Measurements from ENCODE around the gene ATP1A3.
A peak's percentile ranks its signal among the peaks of the same experiment; 100 is the strongest.

ATP1A3 gene

GRCh38 chr19:41987141-41987860 is 6.7 kb downstream of the ATP1A3 start:
- DNase-seq (ENCODE audit: low spot score) (no peak), FAIRE-seq (no peak)

- FAIRE-seq (no peak), DNase-seq (ENCODE audit: low spot score) (no peak)
Observed at GRCh38 chr19:41984961-41985360, 9.1 kb downstream of the ATP1A3 start.

GRCh38 chr19:41981724-41982123 is 12.3 kb downstream of the ATP1A3 start:
- no peak for FAIRE-seq
- no peak for DNase-seq (ENCODE audit: low spot score)

GRCh38 chr19:41978470-41978869 is 15.6 kb downstream of the ATP1A3 start:
- FAIRE-seq, result no peak
- no peak for DNase-seq (ENCODE audit: low spot score)

- DNase-seq (ENCODE audit: low spot score) (no peak), FAIRE-seq (no peak)
Observed at GRCh38 chr19:41977916-41978315, 16.1 kb downstream of the ATP1A3 start.

GRCh38 chr19:41974652-41975051 is 19.4 kb downstream of the ATP1A3 start:
- FAIRE-seq, result no peak
- no peak for DNase-seq (ENCODE audit: low spot score)

GRCh38 chr19:41971363-41971762 is 22.7 kb downstream of the ATP1A3 start:
- DNase-seq (ENCODE audit: low spot score) (no peak), FAIRE-seq (no peak)

GRCh38 chr19:41969772-41970458 is 24.1 kb downstream of the ATP1A3 start:
- FAIRE-seq (no peak), DNase-seq (ENCODE audit: low spot score) (no peak)

- DNase-seq (ENCODE audit: low spot score), result no peak
- no peak for FAIRE-seq
Observed at GRCh38 chr19:41968751-41969595, 25.1 kb downstream of the ATP1A3 start.

- DNase-seq (ENCODE audit: low spot score) (no peak), FAIRE-seq (no peak)
Observed at GRCh38 chr19:41967054-41967783, 26.8 kb downstream of the ATP1A3 start.

- FAIRE-seq (no peak), DNase-seq (ENCODE audit: low spot score) (no peak)
Observed at GRCh38 chr19:41965106-41965505, 28.9 kb downstream of the ATP1A3 start.

GRCh38 chr19:41960973-41961372 is 33.1 kb downstream of the ATP1A3 start:
- FAIRE-seq (no peak), DNase-seq (ENCODE audit: low spot score) (no peak)

- DNase-seq (ENCODE audit: low spot score) (peak; percentile 77), FAIRE-seq (no peak)
Observed at GRCh38 chr19:41959056-41960053, 34.7 kb downstream of the ATP1A3 start, which contains the start of gene RABAC1. TSS of gene RABAC1 (minus strand) at chr19:41959321. CDS start at chr19:41959292, 29 bp downstream.

GRCh38 chr19:41958367-41959055 is 35.5 kb downstream of the ATP1A3 start:
- FAIRE-seq (no peak), DNase-seq (ENCODE audit: low spot score) (peak; percentile 35)

- FAIRE-seq (peak; percentile 75), DNase-seq (ENCODE audit: low spot score) (peak; percentile 77)
Observed at GRCh38 chr19:41957838-41958366, 36.1 kb downstream of the ATP1A3 start.

- DNase-seq (ENCODE audit: low spot score) (no peak), FAIRE-seq (no peak)
Observed at GRCh38 chr19:41957161-41957837, 36.7 kb downstream of the ATP1A3 start.

GRCh38 chr19:41956621-41957020 is 37.4 kb downstream of the ATP1A3 start:
- DNase-seq (ENCODE audit: low spot score), result no peak
- no peak for FAIRE-seq

GRCh38 chr19:41955521-41955920 is 38.5 kb downstream of the ATP1A3 start:
- FAIRE-seq (no peak), DNase-seq (ENCODE audit: low spot score) (no peak)
